GM19372 (cell line): ENCODE measurements around the gene EXOC6.

Source experiments
- ATAC-seq: cut with Tn5 transposase; IDR thresholded peaks from one replicate; pipeline ENCODE4 v1.9.1; 2021; ENCODE audit warnings: mild to moderate bottlenecking, low read depth, moderate library complexity; ENCODE audit not compliant: unreplicated experiment

Gene EXOC6, protein sequence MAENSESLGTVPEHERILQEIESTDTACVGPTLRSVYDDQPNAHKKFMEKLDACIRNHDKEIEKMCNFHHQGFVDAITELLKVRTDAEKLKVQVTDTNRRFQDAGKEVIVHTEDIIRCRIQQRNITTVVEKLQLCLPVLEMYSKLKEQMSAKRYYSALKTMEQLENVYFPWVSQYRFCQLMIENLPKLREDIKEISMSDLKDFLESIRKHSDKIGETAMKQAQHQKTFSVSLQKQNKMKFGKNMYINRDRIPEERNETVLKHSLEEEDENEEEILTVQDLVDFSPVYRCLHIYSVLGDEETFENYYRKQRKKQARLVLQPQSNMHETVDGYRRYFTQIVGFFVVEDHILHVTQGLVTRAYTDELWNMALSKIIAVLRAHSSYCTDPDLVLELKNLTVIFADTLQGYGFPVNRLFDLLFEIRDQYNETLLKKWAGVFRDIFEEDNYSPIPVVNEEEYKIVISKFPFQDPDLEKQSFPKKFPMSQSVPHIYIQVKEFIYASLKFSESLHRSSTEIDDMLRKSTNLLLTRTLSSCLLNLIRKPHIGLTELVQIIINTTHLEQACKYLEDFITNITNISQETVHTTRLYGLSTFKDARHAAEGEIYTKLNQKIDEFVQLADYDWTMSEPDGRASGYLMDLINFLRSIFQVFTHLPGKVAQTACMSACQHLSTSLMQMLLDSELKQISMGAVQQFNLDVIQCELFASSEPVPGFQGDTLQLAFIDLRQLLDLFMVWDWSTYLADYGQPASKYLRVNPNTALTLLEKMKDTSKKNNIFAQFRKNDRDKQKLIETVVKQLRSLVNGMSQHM

DNA sequence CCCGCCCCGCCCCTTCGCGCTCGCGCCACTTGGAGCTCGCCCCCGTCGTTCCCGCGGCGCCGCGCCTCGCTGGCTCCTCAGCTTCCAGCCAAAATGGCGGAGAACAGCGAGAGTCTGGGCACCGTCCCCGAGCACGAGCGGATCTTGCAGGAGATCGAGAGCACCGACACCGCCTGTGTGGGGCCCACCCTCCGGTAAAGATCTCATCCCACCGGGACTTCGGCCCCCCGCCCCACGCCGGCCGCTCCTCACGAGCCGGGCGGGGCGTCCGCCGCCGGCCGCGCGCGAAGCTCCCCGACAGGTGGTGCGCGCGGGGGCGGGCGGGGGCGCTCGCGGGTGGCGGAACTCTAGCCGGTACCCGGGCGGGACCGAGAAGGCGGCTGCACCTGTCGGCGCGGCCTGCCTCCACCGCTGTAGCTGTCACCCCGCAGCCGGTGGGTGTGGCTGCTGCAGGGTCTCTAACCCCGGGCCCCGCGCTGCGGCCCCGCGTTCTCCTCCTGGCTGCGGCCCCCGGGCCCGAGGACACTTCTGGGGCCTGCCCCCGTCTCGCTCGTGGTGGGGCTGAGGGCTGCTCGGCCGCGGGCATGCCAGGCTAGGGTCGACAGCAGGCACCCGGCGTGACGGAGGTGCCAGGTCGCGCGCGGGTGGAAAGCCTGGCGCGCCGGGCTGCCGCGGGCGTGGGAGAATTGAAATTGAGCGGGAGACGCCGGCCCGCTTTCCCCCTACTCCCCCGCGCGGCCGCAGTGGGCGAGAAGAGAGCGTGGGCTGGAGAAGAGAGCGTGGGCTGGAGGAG lies at the start of gene EXOC6:
Gene EXOC6 (plus strand): TSS at position 80 of the 793 bp plus-strand sequence. CDS start 14 bp downstream, at position 94.
- ATAC-seq = peak; percentile 74

- no peak for ATAC-seq
Observed at GRCh38 chr10:92799568-92799967, 48.8 kb upstream of the EXOC6 start.

DNA sequence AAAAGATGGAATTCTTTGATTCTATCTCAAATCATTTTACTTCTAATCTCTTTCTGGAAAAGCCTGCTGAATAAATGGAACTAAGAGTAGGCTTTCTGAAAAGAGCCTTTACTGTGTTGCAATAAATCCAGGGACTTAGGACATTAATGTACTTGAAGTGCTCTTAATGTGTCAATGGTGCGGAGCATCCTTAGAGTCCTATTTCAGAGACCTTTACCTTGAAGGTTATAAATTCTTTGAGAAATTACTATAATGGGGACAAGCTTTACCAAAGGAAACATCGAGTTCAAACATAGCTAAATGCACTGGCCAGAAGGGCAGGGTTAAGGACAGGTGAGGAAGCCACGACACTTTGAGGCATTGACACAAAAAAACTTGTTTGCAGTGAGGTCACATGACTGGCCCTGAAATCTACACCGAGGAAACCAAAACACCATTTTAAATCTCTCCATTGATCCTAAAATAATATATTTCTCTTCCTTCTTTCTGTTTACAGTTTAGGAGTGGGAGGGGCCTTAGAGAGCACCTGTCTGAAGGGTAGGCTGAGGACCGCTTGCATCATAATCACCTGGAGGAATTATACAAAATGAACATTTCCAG lies 48.1 kb upstream of the EXOC6 start:
- no peak for ATAC-seq

- no peak for ATAC-seq
Observed at GRCh38 chr10:92801978-92802872, 46.1 kb upstream of the EXOC6 start.

DNA sequence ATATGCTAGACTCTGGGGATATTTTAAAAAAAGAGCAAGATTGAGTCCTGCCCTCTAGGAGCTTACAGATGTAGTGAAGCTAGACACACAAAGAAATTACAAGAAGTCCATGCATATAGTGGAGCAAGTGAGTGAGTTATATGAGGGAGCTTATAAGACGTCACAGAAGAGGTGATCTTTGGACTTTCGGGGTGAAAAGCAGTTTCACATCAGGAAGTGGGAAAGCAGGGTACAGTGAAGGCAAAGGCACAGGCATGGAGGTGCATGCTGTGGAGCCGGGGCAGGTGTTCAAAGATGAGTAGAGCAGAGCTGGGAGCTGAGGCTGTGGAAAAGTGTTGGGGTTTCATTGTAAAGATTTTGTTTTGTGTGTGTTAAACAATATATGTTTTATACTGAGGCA lies 38.5 kb upstream of the EXOC6 start:
- ATAC-seq = no peak

- no peak for ATAC-seq
Observed at GRCh38 chr10:92810934-92811532, 37.3 kb upstream of the EXOC6 start.

GRCh38 chr10:92811986-92812385 lies 36.3 kb upstream of the EXOC6 start:
- ATAC-seq = no peak

- no peak for ATAC-seq
Observed at GRCh38 chr10:92813979-92814378, 34.3 kb upstream of the EXOC6 start.

- no peak for ATAC-seq
Observed at GRCh38 chr10:92814790-92815189, 33.5 kb upstream of the EXOC6 start.

- ATAC-seq = no peak
Observed at GRCh38 chr10:92816091-92816531, 32.2 kb upstream of the EXOC6 start.

GRCh38 chr10:92822060-92822634 lies 26.2 kb upstream of the EXOC6 start:
- no peak for ATAC-seq

GRCh38 chr10:92822964-92823363 lies 25.4 kb upstream of the EXOC6 start:
- no peak for ATAC-seq

GRCh38 chr10:92826061-92826460 lies 22.3 kb upstream of the EXOC6 start:
- no peak for ATAC-seq

DNA sequence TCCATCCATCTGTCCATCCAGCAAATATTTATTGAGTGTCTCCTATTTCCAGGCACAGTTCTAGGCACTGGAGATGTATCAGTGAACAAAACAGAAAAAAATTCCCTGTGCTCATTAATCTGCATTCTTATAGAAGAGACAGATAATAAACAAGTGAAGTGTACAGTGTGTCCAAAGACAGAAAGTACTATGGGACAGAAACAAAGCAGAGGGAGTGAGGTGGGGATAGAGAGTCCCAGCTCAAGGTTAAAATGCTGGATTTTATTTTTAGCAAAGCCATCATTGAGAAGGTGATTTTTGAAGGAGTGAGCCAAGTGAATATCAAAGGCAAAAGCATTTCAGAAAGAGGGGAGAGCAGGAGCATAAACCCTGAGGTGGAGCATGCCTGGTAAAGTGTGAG lies 21.8 kb upstream of the EXOC6 start:
- no peak for ATAC-seq

- no peak for ATAC-seq
Observed at GRCh38 chr10:92829042-92829785, 19.1 kb upstream of the EXOC6 start.

DNA sequence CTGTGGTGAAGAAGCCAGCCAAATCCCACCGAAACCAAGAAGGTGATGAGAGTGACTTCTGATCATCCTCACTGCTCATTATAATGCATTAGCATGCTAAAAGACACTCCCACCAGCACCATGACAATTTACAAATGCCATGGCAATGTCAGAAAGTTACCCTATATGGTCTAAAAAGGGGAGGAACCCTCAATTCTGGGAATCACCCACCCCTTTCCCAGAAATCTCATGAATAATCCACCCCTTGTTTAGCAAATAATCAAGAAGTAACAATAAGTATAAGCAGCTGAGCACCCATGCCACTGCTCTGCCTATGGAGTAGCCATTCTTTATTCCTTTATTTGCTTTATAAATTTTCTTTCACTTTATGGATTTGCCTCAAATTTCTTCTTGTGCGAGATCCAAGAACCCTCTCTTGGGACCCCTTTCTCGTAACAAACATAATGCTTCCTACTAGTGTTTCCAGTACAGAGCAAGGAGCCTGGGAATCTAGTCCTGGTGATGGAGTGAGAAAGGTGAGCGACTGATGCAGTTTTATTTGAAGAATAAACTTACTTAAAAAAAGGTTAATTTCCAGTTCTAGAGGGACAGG lies 18.4 kb upstream of the EXOC6 start:
- no peak for ATAC-seq

DNA sequence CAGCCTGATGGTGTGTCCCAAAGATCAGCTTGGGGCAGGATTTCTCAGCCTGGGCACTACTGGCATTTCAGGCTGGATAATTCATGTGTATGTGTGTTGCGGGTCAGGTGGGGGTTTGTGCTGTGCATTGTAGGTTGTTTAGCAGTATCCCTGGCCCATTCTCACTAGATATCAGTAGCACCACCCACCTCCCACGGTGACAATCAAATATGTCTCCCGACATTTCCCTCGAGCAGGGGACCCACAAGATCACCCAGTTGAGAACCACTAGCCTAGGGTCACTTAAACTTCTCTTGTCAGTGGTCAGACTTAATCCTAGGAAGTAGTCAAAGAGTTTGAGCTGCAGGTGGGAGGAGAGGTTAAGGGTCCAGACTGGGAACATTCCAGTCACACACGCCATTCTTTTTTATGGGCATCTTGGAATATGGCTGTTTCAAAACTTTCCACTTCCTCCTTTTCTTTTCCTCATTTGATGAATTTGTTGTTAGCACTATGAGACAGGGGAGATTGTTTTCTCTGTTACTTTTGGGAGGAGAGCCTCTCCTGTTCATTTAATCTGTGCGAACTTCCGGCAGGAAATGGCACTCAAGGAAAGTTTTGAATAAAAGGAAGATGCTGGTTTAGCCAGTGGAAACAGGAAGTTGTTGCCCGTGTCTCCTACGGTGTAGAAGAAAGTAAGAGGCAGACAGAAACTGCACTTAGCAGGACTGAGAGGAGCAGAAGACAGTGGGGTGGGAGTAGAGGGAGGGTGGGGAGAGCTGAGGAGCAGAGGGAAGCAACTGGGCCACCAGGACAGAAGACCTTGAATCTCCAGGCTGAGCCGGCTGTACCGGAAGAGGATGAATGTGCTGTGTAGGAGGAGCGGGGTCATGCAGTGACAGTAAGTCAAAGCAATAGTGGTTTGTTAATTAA lies 17.6 kb upstream of the EXOC6 start:
- ATAC-seq = no peak
